Erythroblast (primary cell): ENCODE results near the gene ZRANB1.

Source experiments
- GATA1 ChIP-seq: IDR thresholded peaks from 2 replicates; pipeline ENCODE4 v1.6.1; 2011; ENCODE audit warnings: low read depth, mild to moderate bottlenecking, control low read depth, low read length, moderate library complexity
- POLR2A ChIP-seq: IDR thresholded peaks from 2 replicates; pipeline ENCODE4 v1.6.1; 2011; ENCODE audit warnings: mild to moderate bottlenecking, low read length

DNA sequence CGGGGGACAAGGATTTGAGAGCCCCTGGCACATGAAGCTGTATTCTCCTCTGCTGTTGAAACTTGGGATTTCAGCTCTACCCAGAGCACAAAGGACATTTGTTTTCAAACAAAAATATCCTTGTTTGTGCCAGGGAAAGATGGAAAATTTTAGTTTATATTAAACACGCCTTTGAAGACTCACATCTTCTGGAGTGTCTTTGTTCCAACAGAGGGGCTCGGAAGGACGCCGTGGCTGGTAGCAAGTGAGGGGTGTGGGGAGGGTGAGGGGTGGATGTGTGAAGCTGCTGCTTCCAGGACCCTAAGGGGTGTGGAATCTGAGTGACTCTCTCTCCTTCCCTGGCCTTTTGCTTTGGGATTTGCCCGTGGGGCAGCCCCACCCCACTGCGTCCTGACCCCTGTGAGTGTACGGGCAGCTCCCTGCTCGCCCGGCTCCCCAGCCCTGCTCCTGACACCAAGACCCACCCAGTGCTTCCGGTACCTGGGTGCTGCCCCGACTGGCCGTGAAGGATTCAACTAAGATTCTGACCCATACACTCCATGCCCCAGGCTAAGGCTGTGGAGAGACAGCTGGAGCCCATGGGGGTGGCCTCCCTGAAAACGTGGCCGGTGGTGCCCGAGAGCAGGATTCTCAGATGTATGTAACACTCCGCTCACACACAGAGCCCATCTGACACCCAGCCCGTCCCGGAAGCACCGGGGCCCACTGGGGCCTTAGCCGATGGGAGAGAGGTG, 59.6 kb downstream of the ZRANB1 start:
- TF ChIP-seq POLR2A (no peak), GATA1 (no peak)
